ENCODE results near the gene SIRT4. TPM values are rescaled to one million over a fixed set of nuclear protein-coding genes. Genes with fewer than 3 reads are reported as not detected.

Gene SIRT4
- total RNA-seq, 1 experiment from 2014 or later, result 3.6 TPM

GRCh38 chr12:120264086-120264903 is 37.8 kb upstream of the SIRT4 start:
- Histone ChIP-seq H3K4me2 (peak overlapping the region; percentile 92), H4K20me1 (ENCODE audit: insufficient read depth) (0 out of 2 replicates have a peak, but pooled peaks cover 6% of the 10 kb centered on the region), H3K36me3 (ENCODE audit: low read depth) (no peaks in the 10 kb centered on the region; the same call in 1 of the 2 replicates), H3K4me3 (peak overlapping the region; percentile 76), H3F3A (ENCODE audit: insufficient read depth, low read depth) (peaks cover 7% of the 10 kb centered on the region; the same call in 1 of the 2 replicates), H3K4me1 (replicated peaks; ENCODE audit: insufficient read depth) (peaks cover 40% of the 10 kb centered on the region), H3K9me3 (ENCODE audit: insufficient read depth, low read depth) (no peaks in the 10 kb centered on the region), H3K27me3 (ENCODE audit: insufficient read depth, low read depth) (no peaks in the 10 kb centered on the region), H3K27ac (peak overlapping the region; percentile 60), H3K9me2 (ENCODE audit: insufficient read depth) (no peaks in the 10 kb centered on the region), H2AFZ (no peak overlapping the region), H3K79me2 (ENCODE audit: low read depth) (peaks cover 61% of the 10 kb centered on the region)
- DNase-seq, result peak in 1 of 2 experiments; percentile 58
- intact Hi-C loops (cut with micrococcal nuclease; ENCODE audit: unreplicated experiment), result loop anchor here (2.0 kb wide), 1 partner anchor 27 kb away; the partner anchor contains the start of gene RNU4-2
- ChIA-PET CTCF (interaction anchor here (0.7 to 2.9 kb wide), 5 partner anchors 26 to 39 kb away, joined by 3 to 50 read pairs (median 4); no protein-coding TSS in a partner anchor), POLR2A (ENCODE audit: unreplicated experiment) (interaction anchor here (0.7 to 3.5 kb wide), 4 partner anchors 16 to 34 kb away, joined by 4 to 83 read pairs (median 13); no protein-coding TSS in a partner anchor)
- BruUV-seq (replicated peaks), result TSS peak; percentile 30
- no peak for TF ChIP-seq EZH2 (IDR thresholded peaks at IDR 0.05; ENCODE audit: low read depth)
- TF ChIP-seq CTCF (conservative IDR thresholded peaks at IDR 0.05), result no peak

DNA sequence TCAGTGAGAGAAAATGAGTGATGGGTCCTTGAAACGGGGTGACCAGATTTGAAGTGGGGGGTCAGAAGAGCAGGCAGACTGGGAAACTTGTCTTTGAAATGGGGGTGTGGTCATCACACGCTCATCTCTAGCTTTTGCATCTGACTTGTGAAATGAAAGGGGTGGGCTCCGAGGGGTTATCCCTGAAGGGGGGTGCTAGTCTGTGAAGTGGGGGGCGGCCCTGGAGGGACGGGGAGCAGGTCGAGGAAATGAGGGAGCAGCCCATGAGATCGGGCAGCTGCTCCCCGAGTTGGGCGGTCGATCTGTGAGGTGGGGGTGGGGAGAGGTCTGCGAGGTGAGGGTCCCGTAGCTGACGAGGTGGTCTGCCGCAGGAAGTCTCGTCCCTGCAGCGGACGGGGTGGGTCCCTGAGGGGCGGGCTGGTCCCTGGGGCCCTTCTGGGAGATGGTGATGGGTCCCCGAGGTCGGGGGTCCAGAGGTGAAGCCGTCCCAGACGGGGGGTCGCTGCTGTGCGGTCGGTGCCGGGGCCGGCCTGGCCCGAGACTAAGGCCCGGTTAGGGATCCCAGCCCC is 37.1 kb upstream of the SIRT4 start:
- Histone ChIP-seq H3K27me3 (ENCODE audit: insufficient read depth, low read depth) (no peaks in the 10 kb centered on the region), H3K4me3 (peak overlapping the region; percentile 76), H3K9me3 (ENCODE audit: insufficient read depth, low read depth) (no peaks in the 10 kb centered on the region), H3K9me2 (ENCODE audit: insufficient read depth) (no peaks in the 10 kb centered on the region), H3F3A (ENCODE audit: insufficient read depth, low read depth) (peaks cover 7% of the 10 kb centered on the region; the same call in 1 of the 2 replicates), H3K4me2 (peak overlapping the region; percentile 92), H3K79me2 (ENCODE audit: low read depth) (peaks cover 54% of the 10 kb centered on the region), H2AFZ (no peak overlapping the region), H4K20me1 (ENCODE audit: insufficient read depth) (0 out of 2 replicates have a peak, but pooled peaks cover 6% of the 10 kb centered on the region), H3K36me3 (ENCODE audit: low read depth) (no peaks in the 10 kb centered on the region; the same call in 1 of the 2 replicates), H3K4me1 (replicated peaks; ENCODE audit: insufficient read depth) (peaks cover 34% of the 10 kb centered on the region), H3K27ac (peak overlapping the region; percentile 19; the same call in 1 of the 2 replicates)
- intact Hi-C loops (cut with micrococcal nuclease; ENCODE audit: unreplicated experiment), result loop anchor here (1.0 to 2.0 kb wide), 3 partner anchors 26 to 64 kb away; partner anchors contain the start of genes RNU4-2 and RPLP0
- TF ChIP-seq CTCF (conservative IDR thresholded peaks at IDR 0.05), result no peak
- no peak for DNase-seq
- no TSS peak for BruUV-seq (replicated peaks)
- ChIA-PET CTCF (interaction anchor here (0.5 to 2.6 kb wide), 10 partner anchors 8 to 98 kb away, joined by 3 to 50 read pairs (median 7); partner anchors contain the start of genes RNU4-2 and RPLP0), POLR2A (ENCODE audit: unreplicated experiment) (interaction anchor here (0.7 to 3.5 kb wide), 4 partner anchors 17 to 64 kb away, joined by 6 to 83 read pairs (median 13); partner anchors contain the start of gene RPLP0)

All from PC-9 (cell line).